Gastrocnemius medialis (tissue), 4 donors: ENCODE results near the gene NDRG3. TPM values are rescaled to one million over a fixed set of nuclear protein-coding genes. Genes with fewer than 3 reads are reported as not detected.

Experiments
- ATAC-seq, 2 donors: fragments of 150-250 bp; one replicate each; pipeline ENCODE4 v1.9.1; 2016
- DNase-seq, 2 donors: peaks; one replicate each; pipeline ENCODE4 v3.0.0-alpha.2; 2019
- H3K27ac ChIP-seq, 4 donors: fragments of 200-600 bp; sonication (generic); 1 replicate in 1 of 4; 2 replicates in 3 of 4; pipeline ENCODE4 v1.5.1; 2016 to 2018; ENCODE audit warnings: mild to moderate bottlenecking in 2 of 4, moderate library complexity in 1 of 4
- H3K27me3 ChIP-seq, 3 donors: fragments of 200-600 bp; sonication (generic) in 2 of 3; 1 replicate in 1 of 3; 2 replicates in 2 of 3; pipeline versions ENCODE4 v1.5.1 to v1.6.0; 2016 to 2019; ENCODE audit warnings: mild to moderate bottlenecking in 1 of 3, moderate library complexity in 1 of 3
- H3K36me3 ChIP-seq, 2 donors: fragments of 200-600 bp; sonication (generic) in 1 of 2; one replicate each; pipeline ENCODE4 v1.5.1; 2017 to 2018
- H3K4me1 ChIP-seq, 2 donors: fragments of 200-600 bp; sonication (generic) in 1 of 2; one replicate each; pipeline ENCODE4 v1.5.1; 2016 to 2017; ENCODE audit warnings: mild to moderate bottlenecking in 2 of 2
- H3K4me3 ChIP-seq, 4 donors: fragments of 200-600 bp; sonication (generic) in 3 of 4; 1 replicate in 1 of 4; 2 replicates in 3 of 4; pipeline ENCODE4 v1.5.1; 2016 to 2019; ENCODE audit warnings: mild to moderate bottlenecking in 2 of 4
- H3K9me3 ChIP-seq, 3 donors: fragments of 200-600 bp; sonication (generic) in 2 of 3; 1 replicate in 1 of 3; 2 replicates in 2 of 3; pipeline ENCODE4 v1.5.1; 2016 to 2019
- POLR2A ChIP-seq, 2 donors: fragments of 450-650 bp; IDR thresholded peaks; one replicate each; pipeline ENCODE4 v1.6.1; 2017; ENCODE audit warnings: antibody characterized with exemption in 2 of 2, mild to moderate bottlenecking in 2 of 2, moderate library complexity in 2 of 2
- in situ Hi-C, 4 donors: fragments of 200-750 bp; cut with MboI; loops; one replicate each; pipeline versions ENCODE4 v1.15.0 to v1.8.0; 2017; ENCODE audit warnings: low sequenced_read_pairs in 4 of 4
- intact Hi-C: fragments of 100-400 bp; cut with DNase I; formaldehyde crosslinking; loops from one replicate; pipeline ENCODE4 v1.15.1; 2023; ENCODE audit warnings: low total_unique reads
- total RNA-seq, 4 donors: library from RNA; depleted of rRNA; stranded (reverse); fragments of >200 nt; gene quantifications; one replicate each; pipeline versions ENCODE4 v1.1.0 to v1.2.3, GENCODE V29; 2016
- TF ChIP-seq, protein P1 (sequence below), 5 experiments: fragments of 450-650 bp in 3 of 5; fragments of 200-600 bp in 2 of 5; sonication (generic) in 2 of 5; IDR thresholded peaks in 4 of 5; conservative IDR thresholded peaks in 1 of 5; 1 replicate in 4 of 5; 2 replicates in 1 of 5; pipeline ENCODE4 v1.5.1; 2016 to 2019; ENCODE audit warnings: antibody characterized with exemption in 5 of 5, mild to moderate bottlenecking in 3 of 5, moderate library complexity in 3 of 5

The NDRG3 gene
- total RNA-seq, 4 donors from 2014 or later = 6.7 to 24.9 (median 13.2) TPM

- in situ Hi-C loops (no loop called here), intact Hi-C loops (no loop called here)
- H3K4me3 ChIP-seq = no peak overlapping the region
- no peaks in the 10 kb centered on the region for H3K4me1 ChIP-seq
- no peak for ATAC-seq
- H3K9me3 ChIP-seq = no peaks in the 10 kb centered on the region
- no peak overlapping the region for H3K27ac ChIP-seq
- peaks cover 3 to 75% of the 10 kb centered on the region in 2 donors for H3K36me3 ChIP-seq
- DNase-seq = no peak
- no peaks in the 10 kb centered on the region for H3K27me3 ChIP-seq
- no peak for TF ChIP-seq POLR2A (IDR thresholded peaks at IDR 0.05)
- TF ChIP-seq, protein P1, sequence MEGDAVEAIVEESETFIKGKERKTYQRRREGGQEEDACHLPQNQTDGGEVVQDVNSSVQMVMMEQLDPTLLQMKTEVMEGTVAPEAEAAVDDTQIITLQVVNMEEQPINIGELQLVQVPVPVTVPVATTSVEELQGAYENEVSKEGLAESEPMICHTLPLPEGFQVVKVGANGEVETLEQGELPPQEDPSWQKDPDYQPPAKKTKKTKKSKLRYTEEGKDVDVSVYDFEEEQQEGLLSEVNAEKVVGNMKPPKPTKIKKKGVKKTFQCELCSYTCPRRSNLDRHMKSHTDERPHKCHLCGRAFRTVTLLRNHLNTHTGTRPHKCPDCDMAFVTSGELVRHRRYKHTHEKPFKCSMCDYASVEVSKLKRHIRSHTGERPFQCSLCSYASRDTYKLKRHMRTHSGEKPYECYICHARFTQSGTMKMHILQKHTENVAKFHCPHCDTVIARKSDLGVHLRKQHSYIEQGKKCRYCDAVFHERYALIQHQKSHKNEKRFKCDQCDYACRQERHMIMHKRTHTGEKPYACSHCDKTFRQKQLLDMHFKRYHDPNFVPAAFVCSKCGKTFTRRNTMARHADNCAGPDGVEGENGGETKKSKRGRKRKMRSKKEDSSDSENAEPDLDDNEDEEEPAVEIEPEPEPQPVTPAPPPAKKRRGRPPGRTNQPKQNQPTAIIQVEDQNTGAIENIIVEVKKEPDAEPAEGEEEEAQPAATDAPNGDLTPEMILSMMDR (IDR thresholded peaks at IDR 0.05 in 4 of 5, conservative IDR thresholded peaks at IDR 0.05 in 1 of 5) = no peak
These were observed 79.6 kb downstream of the NDRG3 start for GRCh38 chr20:36666181-36666740.

GRCh38 chr20:36663031-36663430, 82.9 kb downstream of the NDRG3 start:
- intact Hi-C loops (no loop called here), in situ Hi-C loops (no loop called here)
- TF ChIP-seq, protein P1 (IDR thresholded peaks at IDR 0.05 in 4 of 5, conservative IDR thresholded peaks at IDR 0.05 in 1 of 5) = no peak
- TF ChIP-seq POLR2A (IDR thresholded peaks at IDR 0.05) = no peak
- Histone ChIP-seq H3K4me3 (no peak overlapping the region), H3K27ac (no peak overlapping the region), H3K27me3 (no peaks in the 10 kb centered on the region), H3K9me3 (no peaks in the 10 kb centered on the region), H3K36me3 (peaks cover 3 to 72% of the 10 kb centered on the region in 2 donors), H3K4me1 (no peaks in the 10 kb centered on the region)
- DNase-seq (no peak), ATAC-seq (no peak)

- no peak for ATAC-seq
- DNase-seq = no peak
- peaks cover 0 to 65% of the 10 kb centered on the region in 2 donors for H3K36me3 ChIP-seq
- H3K27ac ChIP-seq = no peak overlapping the region
- in situ Hi-C loops (no loop called here), intact Hi-C loops (no loop called here)
- H3K4me3 ChIP-seq = no peak overlapping the region
- no peak for TF ChIP-seq POLR2A (IDR thresholded peaks at IDR 0.05)
- TF ChIP-seq, protein P1 (IDR thresholded peaks at IDR 0.05 in 4 of 5, conservative IDR thresholded peaks at IDR 0.05 in 1 of 5) = no peak
- no peaks in the 10 kb centered on the region for H3K4me1 ChIP-seq
- H3K27me3 ChIP-seq = no peaks in the 10 kb centered on the region
- H3K9me3 ChIP-seq = no peaks in the 10 kb centered on the region
These were observed 87.6 kb downstream of the NDRG3 start for GRCh38 chr20:36658300-36658699.

- intact Hi-C loops = no loop called here
- no peaks in the 10 kb centered on the region for H3K27me3 ChIP-seq
- DNase-seq (no peak), ATAC-seq (no peak)
- H3K4me1 ChIP-seq = no peaks in the 10 kb centered on the region
- no peak overlapping the region for H3K4me3 ChIP-seq
- peaks cover 0 to 57% of the 10 kb centered on the region in 2 donors for H3K36me3 ChIP-seq
- in situ Hi-C loops = no loop called here
- TF ChIP-seq POLR2A (IDR thresholded peaks at IDR 0.05) = no peak
- no peak overlapping the region for H3K27ac ChIP-seq
- no peaks in the 10 kb centered on the region for H3K9me3 ChIP-seq
These were observed 89.2 kb downstream of the NDRG3 start for GRCh38 chr20:36656733-36657132.

DNA sequence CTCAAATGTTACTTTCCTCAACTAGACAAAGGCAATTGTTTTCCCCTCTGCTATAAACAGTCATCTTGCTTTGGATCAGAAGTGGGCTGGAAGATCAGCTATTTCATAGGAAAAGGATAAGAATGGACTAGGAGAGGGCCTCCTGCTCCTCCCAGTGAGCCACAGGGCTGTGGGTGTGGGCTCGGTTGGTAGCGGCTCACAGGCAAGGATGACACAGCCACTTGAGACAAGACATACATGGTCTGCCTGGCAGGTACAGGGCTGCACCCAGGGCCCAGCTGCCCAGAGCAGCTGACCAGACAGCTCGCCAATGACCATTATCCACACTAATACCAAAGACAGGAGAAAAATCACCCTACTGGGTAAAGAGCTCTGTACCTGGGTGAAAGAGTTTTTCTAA, 90.9 kb downstream of the NDRG3 start:
- Histone ChIP-seq H3K27me3 (no peaks in the 10 kb centered on the region), H3K27ac (no peak overlapping the region), H3K4me1 (no peaks in the 10 kb centered on the region), H3K9me3 (no peaks in the 10 kb centered on the region), H3K4me3 (no peak overlapping the region), H3K36me3 (peaks cover 0 to 54% of the 10 kb centered on the region in 2 donors)
- intact Hi-C loops = no loop called here
- DNase-seq = no peak
- no peak for ATAC-seq
- in situ Hi-C loops = no loop called here
- TF ChIP-seq, protein P1 (IDR thresholded peaks at IDR 0.05 in 4 of 5, conservative IDR thresholded peaks at IDR 0.05 in 1 of 5) = no peak
- no peak for TF ChIP-seq POLR2A (IDR thresholded peaks at IDR 0.05)
